GM23338 (cell line): ENCODE results near the gene BEST4. TPM values are rescaled to one million over a fixed set of nuclear protein-coding genes. Genes with fewer than 3 reads are reported as not detected.
"Not testable (repeated sequence)": the region's sequence is repeated elsewhere in the genome, so short reads cannot be mapped to it uniquely, and the experiment has no call there.

Experiments
- ATAC-seq: fragments of 200-7000 bp; cut with Tn5 transposase; 3 replicates; pipeline ENCODE4 v1.9.1; 2020
- DNase-seq: peaks from one replicate; pipeline ENCODE4 v3.0.0-alpha.2; 2015; ENCODE audit warnings: low spot score
- H2AFZ ChIP-seq: fragments of 200-600 bp; sonication (generic); 2 replicates; pipeline ENCODE4 v1.8.0; 2016; ENCODE audit warnings: antibody characterized with exemption, mild to moderate bottlenecking, moderate library complexity
- H3F3A ChIP-seq: fragments of 200-600 bp; sonication (generic); replicated peaks from 2 replicates; pipeline ENCODE4 v1.8.0; 2017; ENCODE audit warnings: antibody characterized with exemption, mixed run types, low read depth
- H3K27ac ChIP-seq: fragments of 200-600 bp; sonication (generic); 2 replicates; pipeline ENCODE4 v1.6.1; 2016; ENCODE audit warnings: low read depth
- H3K27me3 ChIP-seq: fragments of 200-600 bp; sonication (generic); 2 replicates; pipeline ENCODE4 v1.8.0; 2016; ENCODE audit warnings: mild to moderate bottlenecking, mixed run types, moderate library complexity; ENCODE audit not compliant: insufficient read depth
- H3K36me3 ChIP-seq: fragments of 200-600 bp; sonication (generic); 2 replicates; pipeline ENCODE4 v1.8.0; 2016; ENCODE audit warnings: mild to moderate bottlenecking; ENCODE audit not compliant: insufficient read depth
- H3K4me1 ChIP-seq: fragments of 200-600 bp; sonication (generic); 2 replicates; pipeline ENCODE4 v1.8.0; 2016; ENCODE audit warnings: mild to moderate bottlenecking, moderate library complexity; ENCODE audit not compliant: insufficient read depth
- H3K4me2 ChIP-seq: fragments of 200-600 bp; sonication (generic); 2 replicates; pipeline ENCODE4 v1.7.1; 2017; ENCODE audit warnings: mixed run types
- H3K4me3 ChIP-seq: fragments of 200-600 bp; sonication (generic); 2 replicates; pipeline ENCODE4 v1.6.1; 2016; ENCODE audit warnings: mixed run types
- H3K79me2 ChIP-seq: fragments of 200-600 bp; sonication (generic); replicated peaks from 2 replicates; pipeline ENCODE4 v1.8.0; 2017; ENCODE audit warnings: mild to moderate bottlenecking; ENCODE audit not compliant: insufficient read depth
- H3K9me2 ChIP-seq: fragments of 200-600 bp; sonication (generic); 2 replicates; pipeline ENCODE4 v1.8.0; 2017; ENCODE audit not compliant: insufficient read depth
- H4K20me1 ChIP-seq: fragments of 200-600 bp; sonication (generic); replicated peaks from 2 replicates; pipeline ENCODE4 v1.8.0; 2017; ENCODE audit warnings: mild to moderate bottlenecking; ENCODE audit not compliant: insufficient read depth
- H3K27ac Mint-ChIP-seq: 2 replicates; pipeline ENCODE4 v1.8.0; 2020; ENCODE audit warnings: inconsistent platforms, mild to moderate bottlenecking, moderate library complexity, mixed read lengths
- H3K27me3 Mint-ChIP-seq: 3 replicates; pipeline ENCODE4 v1.8.0; 2022; ENCODE audit warnings: low read depth, mild to moderate bottlenecking, moderate library complexity, mixed read lengths, inconsistent platforms; ENCODE audit not compliant: insufficient read depth, poor library complexity
- H3K36me3 Mint-ChIP-seq: 3 replicates; pipeline ENCODE4 v1.8.0; 2021; ENCODE audit warnings: low read depth, mild to moderate bottlenecking, inconsistent platforms, moderate library complexity, mixed read lengths
- H3K4me1 Mint-ChIP-seq: 3 replicates; pipeline ENCODE4 v1.8.0; 2020; ENCODE audit warnings: mild to moderate bottlenecking, inconsistent platforms, mixed read lengths
- H3K4me3 Mint-ChIP-seq: 3 replicates; pipeline ENCODE4 v1.8.0; 2021; ENCODE audit warnings: moderate library complexity, mild to moderate bottlenecking, inconsistent platforms, mixed read lengths
- H3K9me3 Mint-ChIP-seq: 3 replicates; pipeline ENCODE4 v1.8.0; 2020; ENCODE audit warnings: moderate library complexity, mild to moderate bottlenecking, inconsistent platforms, mixed read lengths
- CREB1 ChIP-seq: fragments of 250-450 bp; sonication (Bioruptor Pico); IDR thresholded peaks from 2 replicates; pipeline ENCODE4 v1.5.0; 2020; ENCODE audit warnings: low read depth, mild to moderate bottlenecking, moderate library complexity
- EZH2phosphoT487 ChIP-seq: fragments of 200-600 bp; sonication (generic); IDR thresholded peaks from one replicate; pipeline ENCODE4 v1.8.1; 2018; ENCODE audit warnings: antibody characterized with exemption; ENCODE audit not compliant: unreplicated experiment
- JUNB ChIP-seq: IDR thresholded peaks from one replicate; pipeline ENCODE4 v1.6.1; 2016; ENCODE audit warnings: antibody characterized with exemption; ENCODE audit not compliant: unreplicated experiment
- NANOG ChIP-seq: IDR thresholded peaks from 2 replicates; pipeline ENCODE4 v1.6.1; 2016; ENCODE audit warnings: antibody characterized with exemption, borderline replicate concordance
- polyA plus RNA-seq: library from polyadenylated mRNA; unstranded; fragments of >200 nt; fragmentation: Nextera tagmentation; extraction: Ambion mirVana; gene quantifications from 2 replicates; pipeline ENCODE4 v1.2.1, GENCODE V29; 2016
- total RNA-seq: library from RNA; depleted of rRNA; stranded (reverse); fragments of >200 nt; shearing (Covaris generic); gene quantifications from 2 replicates; pipeline ENCODE4 v1.2.3, GENCODE V29; 2014
- TF ChIP-seq, protein P1 (sequence below): fragments of 250-450 bp; sonication (Bioruptor Pico); IDR thresholded peaks from 2 replicates; pipeline ENCODE4 v1.5.0; 2020; ENCODE audit warnings: mild to moderate bottlenecking, moderate library complexity
- TF ChIP-seq, protein P2 (sequence below): IDR thresholded peaks from one replicate; pipeline ENCODE4 v1.6.1; 2018; ENCODE audit warnings: antibody characterized with exemption; ENCODE audit not compliant: unreplicated experiment
- TF ChIP-seq, protein P3 (sequence below), 2 experiments: fragments of 200-600 bp in 1 of 2; sonication (generic) in 1 of 2; conservative IDR thresholded peaks; 2 replicates each; pipeline versions ENCODE4 v1.5.1 to v1.6.1; 2016 to 2017; ENCODE audit warnings: antibody characterized with exemption in 2 of 2, low read depth in 2 of 2, mild to moderate bottlenecking in 2 of 2, moderate library complexity in 1 of 2

Gene BEST4
- total and polyA plus RNA-seq, 2 experiments from 2014 or later = 0.63 to 1.6 TPM

DNA sequence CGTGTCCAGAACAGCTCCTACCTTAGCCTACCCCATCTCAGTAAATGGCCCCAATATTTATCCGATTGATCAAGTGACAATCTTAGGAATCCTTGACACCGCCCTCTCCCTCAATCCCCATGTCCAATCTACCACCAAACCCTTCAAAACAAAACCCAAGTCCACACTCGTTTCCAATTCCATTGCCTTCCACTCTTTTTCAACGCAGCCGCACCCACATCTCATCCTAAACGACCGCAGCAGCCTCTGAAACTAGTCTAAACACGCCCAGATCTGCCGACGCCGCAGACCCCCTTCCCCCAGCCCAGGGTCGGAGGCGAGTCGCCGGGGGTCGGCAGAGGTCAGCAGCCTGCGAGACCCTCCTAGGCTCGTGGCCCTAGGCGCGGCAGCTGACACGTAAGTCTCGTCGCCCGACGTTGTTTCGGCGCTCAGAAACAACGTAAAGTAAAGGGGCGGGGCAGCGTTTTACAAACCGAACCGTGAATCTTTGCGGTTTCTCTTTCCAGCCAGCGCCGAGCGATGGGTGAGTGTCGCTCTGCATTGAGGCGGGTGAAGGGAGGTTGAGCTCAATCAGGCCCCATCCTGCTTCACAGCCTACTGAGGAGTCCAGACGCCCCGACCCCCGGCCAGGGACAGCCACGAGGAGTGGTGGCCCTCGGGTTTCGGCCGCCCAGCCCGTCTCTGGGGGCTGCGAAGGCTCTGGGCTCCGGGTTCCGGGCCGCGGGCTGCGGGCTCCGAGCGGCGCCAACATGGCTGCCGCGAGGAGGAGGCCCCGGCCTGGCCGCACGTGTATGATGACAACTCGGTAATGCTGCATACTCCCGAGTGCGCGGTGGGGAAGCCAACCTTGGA lies 12.7 kb downstream of the BEST4 start, which contains the start of gene RPS8 (continued):
- TF ChIP-seq, protein P1, sequence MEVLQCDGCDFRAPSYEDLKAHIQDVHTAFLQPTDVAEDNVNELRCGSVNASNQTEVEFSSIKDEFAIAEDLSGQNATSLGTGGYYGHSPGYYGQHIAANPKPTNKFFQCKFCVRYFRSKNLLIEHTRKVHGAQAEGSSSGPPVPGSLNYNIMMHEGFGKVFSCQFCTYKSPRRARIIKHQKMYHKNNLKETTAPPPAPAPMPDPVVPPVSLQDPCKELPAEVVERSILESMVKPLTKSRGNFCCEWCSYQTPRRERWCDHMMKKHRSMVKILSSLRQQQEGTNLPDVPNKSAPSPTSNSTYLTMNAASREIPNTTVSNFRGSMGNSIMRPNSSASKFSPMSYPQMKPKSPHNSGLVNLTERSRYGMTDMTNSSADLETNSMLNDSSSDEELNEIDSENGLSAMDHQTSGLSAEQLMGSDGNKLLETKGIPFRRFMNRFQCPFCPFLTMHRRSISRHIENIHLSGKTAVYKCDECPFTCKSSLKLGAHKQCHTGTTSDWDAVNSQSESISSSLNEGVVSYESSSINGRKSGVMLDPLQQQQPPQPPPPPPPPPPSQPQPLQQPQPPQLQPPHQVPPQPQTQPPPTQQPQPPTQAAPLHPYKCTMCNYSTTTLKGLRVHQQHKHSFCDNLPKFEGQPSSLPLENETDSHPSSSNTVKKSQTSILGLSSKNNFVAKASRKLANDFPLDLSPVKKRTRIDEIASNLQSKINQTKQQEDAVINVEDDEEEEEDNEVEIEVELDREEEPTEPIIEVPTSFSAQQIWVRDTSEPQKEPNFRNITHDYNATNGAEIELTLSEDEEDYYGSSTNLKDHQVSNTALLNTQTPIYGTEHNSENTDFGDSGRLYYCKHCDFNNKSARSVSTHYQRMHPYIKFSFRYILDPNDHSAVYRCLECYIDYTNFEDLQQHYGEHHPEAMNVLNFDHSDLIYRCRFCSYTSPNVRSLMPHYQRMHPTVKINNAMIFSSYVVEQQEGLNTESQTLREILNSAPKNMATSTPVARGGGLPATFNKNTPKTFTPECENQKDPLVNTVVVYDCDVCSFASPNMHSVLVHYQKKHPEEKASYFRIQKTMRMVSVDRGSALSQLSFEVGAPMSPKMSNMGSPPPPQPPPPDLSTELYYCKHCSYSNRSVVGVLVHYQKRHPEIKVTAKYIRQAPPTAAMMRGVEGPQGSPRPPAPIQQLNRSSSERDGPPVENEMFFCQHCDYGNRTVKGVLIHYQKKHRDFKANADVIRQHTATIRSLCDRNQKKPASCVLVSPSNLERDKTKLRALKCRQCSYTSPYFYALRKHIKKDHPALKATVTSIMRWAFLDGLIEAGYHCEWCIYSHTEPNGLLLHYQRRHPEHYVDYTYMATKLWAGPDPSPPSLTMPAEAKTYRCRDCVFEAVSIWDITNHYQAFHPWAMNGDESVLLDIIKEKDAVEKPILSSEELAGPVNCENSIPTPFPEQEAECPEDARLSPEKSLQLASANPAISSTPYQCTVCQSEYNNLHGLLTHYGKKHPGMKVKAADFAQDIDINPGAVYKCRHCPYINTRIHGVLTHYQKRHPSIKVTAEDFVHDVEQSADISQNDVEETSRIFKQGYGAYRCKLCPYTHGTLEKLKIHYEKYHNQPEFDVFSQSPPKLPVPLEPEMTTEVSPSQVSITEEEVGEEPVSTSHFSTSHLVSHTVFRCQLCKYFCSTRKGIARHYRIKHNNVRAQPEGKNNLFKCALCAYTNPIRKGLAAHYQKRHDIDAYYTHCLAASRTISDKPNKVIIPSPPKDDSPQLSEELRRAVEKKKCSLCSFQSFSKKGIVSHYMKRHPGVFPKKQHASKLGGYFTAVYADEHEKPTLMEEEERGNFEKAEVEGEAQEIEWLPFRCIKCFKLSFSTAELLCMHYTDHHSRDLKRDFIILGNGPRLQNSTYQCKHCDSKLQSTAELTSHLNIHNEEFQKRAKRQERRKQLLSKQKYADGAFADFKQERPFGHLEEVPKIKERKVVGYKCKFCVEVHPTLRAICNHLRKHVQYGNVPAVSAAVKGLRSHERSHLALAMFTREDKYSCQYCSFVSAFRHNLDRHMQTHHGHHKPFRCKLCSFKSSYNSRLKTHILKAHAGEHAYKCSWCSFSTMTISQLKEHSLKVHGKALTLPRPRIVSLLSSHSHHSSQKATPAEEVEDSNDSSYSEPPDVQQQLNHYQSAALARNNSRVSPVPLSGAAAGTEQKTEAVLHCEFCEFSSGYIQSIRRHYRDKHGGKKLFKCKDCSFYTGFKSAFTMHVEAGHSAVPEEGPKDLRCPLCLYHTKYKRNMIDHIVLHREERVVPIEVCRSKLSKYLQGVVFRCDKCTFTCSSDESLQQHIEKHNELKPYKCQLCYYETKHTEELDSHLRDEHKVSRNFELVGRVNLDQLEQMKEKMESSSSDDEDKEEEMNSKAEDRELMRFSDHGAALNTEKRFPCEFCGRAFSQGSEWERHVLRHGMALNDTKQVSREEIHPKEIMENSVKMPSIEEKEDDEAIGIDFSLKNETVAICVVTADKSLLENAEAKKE (CRISPR knock-in tag) = no peak

DNA sequence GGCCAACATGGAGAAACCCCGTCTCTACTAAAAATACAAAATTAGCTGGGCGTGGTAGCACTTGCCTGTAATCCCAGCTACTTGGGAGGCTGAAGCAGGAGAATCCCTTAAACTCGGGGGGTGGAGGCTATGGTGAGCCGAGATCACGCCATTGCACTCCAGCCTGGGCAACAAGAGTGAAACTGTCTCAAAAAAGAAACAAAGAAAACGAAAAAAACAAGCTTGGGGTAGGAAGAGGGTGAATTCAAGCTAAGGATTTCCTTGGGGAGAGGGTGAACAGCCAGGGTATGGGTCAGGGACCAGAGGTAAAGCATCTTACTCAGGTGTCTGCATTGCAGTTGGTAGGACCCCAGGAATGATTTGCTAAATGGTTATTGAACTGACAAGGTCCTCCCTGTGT lies 21.5 kb downstream of the BEST4 start:
- not testable (repeated sequence) for H3K4me3 ChIP-seq, H3K9me3 Mint-ChIP-seq, H3K27ac ChIP-seq, H4K20me1 ChIP-seq, H3K4me1 Mint-ChIP-seq, ATAC-seq, DNase-seq, H3K4me2 ChIP-seq, H2AFZ ChIP-seq, H3K4me3 Mint-ChIP-seq, H3K79me2 ChIP-seq, H3K27ac Mint-ChIP-seq, H3K27me3 Mint-ChIP-seq, H3K27me3 ChIP-seq, H3K4me1 ChIP-seq, H3K9me2 ChIP-seq, H3F3A ChIP-seq
- H3K36me3 ChIP-seq = peaks cover 37% of the 10 kb centered on the region
- peaks cover 63% of the 10 kb centered on the region for H3K36me3 Mint-ChIP-seq

DNA sequence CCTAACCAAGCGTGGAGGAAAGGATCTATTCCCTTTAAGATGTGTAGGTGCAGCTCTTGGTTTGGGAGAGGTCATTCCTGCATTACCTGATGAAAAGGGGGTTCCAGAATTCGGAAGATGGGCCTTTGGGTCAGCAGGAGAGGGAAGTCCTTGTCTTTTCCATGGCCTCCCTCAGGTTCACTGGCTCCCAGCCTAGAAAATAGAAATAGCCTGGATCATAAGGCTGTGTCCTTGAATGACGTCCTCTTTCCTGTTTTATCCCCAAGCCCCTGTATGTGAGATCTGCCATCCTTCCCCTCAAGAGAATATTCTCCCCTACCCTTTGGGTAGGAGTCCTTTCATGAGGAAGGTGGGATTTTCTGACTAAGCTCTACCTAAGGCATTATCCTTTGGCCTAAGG lies 27.1 kb downstream of the BEST4 start:
- Mint-ChIP-seq H3K36me3 (peaks cover 91% of the 10 kb centered on the region), H3K27ac (no peak overlapping the region), H3K4me1 (no peaks in the 10 kb centered on the region), H3K9me3 (no peaks in the 10 kb centered on the region), H3K4me3 (no peak overlapping the region), H3K27me3 (peaks cover 2% of the 10 kb centered on the region)
- Histone ChIP-seq H3K4me3 (no peak overlapping the region), H3K4me1 (no peaks in the 10 kb centered on the region), H3K27me3 (no peaks in the 10 kb centered on the region), H2AFZ (no peak overlapping the region), H3K9me2 (no peaks in the 10 kb centered on the region), H4K20me1 (peaks cover 10% of the 10 kb centered on the region; the same call in 1 of the 2 replicates), H3F3A (0 out of 2 replicates have a peak, but pooled peaks cover 3% of the 10 kb centered on the region), H3K36me3 (peaks cover 63% of the 10 kb centered on the region), H3K79me2 (no peaks in the 10 kb centered on the region), H3K27ac (no peak overlapping the region), H3K4me2 (no peak overlapping the region)
- DNase-seq = no peak
- no peak for ATAC-seq
- TF ChIP-seq, protein P2, sequence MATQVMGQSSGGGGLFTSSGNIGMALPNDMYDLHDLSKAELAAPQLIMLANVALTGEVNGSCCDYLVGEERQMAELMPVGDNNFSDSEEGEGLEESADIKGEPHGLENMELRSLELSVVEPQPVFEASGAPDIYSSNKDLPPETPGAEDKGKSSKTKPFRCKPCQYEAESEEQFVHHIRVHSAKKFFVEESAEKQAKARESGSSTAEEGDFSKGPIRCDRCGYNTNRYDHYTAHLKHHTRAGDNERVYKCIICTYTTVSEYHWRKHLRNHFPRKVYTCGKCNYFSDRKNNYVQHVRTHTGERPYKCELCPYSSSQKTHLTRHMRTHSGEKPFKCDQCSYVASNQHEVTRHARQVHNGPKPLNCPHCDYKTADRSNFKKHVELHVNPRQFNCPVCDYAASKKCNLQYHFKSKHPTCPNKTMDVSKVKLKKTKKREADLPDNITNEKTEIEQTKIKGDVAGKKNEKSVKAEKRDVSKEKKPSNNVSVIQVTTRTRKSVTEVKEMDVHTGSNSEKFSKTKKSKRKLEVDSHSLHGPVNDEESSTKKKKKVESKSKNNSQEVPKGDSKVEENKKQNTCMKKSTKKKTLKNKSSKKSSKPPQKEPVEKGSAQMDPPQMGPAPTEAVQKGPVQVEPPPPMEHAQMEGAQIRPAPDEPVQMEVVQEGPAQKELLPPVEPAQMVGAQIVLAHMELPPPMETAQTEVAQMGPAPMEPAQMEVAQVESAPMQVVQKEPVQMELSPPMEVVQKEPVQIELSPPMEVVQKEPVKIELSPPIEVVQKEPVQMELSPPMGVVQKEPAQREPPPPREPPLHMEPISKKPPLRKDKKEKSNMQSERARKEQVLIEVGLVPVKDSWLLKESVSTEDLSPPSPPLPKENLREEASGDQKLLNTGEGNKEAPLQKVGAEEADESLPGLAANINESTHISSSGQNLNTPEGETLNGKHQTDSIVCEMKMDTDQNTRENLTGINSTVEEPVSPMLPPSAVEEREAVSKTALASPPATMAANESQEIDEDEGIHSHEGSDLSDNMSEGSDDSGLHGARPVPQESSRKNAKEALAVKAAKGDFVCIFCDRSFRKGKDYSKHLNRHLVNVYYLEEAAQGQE = no peak
- TF ChIP-seq NANOG (no peak), EZH2phosphoT487 (no peak), CREB1 (CRISPR knock-in tag) (no peak), JUNB (no peak)
- TF ChIP-seq, protein P3, sequence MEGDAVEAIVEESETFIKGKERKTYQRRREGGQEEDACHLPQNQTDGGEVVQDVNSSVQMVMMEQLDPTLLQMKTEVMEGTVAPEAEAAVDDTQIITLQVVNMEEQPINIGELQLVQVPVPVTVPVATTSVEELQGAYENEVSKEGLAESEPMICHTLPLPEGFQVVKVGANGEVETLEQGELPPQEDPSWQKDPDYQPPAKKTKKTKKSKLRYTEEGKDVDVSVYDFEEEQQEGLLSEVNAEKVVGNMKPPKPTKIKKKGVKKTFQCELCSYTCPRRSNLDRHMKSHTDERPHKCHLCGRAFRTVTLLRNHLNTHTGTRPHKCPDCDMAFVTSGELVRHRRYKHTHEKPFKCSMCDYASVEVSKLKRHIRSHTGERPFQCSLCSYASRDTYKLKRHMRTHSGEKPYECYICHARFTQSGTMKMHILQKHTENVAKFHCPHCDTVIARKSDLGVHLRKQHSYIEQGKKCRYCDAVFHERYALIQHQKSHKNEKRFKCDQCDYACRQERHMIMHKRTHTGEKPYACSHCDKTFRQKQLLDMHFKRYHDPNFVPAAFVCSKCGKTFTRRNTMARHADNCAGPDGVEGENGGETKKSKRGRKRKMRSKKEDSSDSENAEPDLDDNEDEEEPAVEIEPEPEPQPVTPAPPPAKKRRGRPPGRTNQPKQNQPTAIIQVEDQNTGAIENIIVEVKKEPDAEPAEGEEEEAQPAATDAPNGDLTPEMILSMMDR (conservative IDR thresholded peaks at IDR 0.05; ENCODE audit: low read depth in 2 of 2) = no peak
